ENCODE results near the gene PCSK4.

PCSK4 gene

DNA sequence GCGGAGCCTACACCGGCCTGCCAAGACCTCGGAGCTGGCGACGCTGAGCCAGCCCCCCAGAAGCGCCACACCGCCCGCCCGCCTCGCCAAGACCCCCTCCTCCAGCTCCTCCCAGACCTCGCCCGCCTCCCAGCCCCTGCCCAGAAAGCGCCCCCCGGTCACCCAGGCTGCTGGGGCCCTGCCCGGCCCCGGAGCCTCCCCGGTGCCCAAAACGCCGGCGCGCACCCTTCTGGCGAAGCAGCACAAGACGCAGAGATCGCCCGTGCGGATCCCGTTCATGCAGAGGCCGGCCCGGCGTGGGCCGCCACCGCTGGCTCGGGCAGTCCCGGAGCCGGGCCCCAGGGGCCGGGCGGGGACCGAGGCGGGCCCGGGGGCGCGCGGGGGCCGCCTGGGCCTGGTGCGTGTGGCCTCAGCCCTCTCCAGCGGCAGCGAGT lies 21.3 kb downstream of the PCSK4 start:
- TF ChIP-seq CTCF (IDR thresholded peaks at IDR 0.05; ENCODE audit: extremely low read depth, insufficient read depth, missing control alignments) = peak; percentile 31
- in situ Hi-C loops (cut with MboI; ENCODE audit: low pct_unique_long_range_greater_than_20kb, low sequenced_read_pairs, unreplicated experiment) = no loop called here
- DNase-seq (ENCODE audit: low spot score) = no peak

DNA sequence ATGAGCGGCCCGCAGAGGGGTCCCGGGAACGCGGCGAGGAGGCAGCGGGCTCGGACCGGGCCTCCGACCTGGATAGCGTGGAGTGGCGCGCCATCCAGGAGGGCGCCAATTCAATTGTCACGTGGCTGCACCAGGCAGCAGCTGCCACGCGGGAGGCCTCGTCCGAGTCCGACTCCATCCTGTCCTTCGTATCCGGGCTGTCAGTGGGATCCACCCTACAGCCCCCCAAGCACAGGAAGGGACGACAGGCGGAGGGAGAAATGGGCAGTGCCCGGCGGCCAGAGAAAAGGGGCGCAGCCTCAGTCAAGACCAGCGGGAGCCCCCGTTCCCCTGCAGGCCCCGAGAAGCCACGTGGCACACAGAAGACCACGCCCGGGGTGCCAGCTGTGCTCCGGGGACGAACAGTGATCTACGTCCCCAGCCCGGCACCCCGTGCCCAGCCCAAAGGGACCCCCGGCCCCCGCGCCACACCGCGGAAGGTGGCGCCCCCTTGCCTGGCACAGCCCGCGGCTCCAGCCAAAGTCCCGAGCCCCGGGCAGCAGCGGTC lies 21.8 kb downstream of the PCSK4 start:
- no peak for TF ChIP-seq CTCF (IDR thresholded peaks at IDR 0.05; ENCODE audit: extremely low read depth, insufficient read depth, missing control alignments)
- DNase-seq (ENCODE audit: low spot score) = no peak
- in situ Hi-C loops (cut with MboI; ENCODE audit: low pct_unique_long_range_greater_than_20kb, low sequenced_read_pairs, unreplicated experiment) = no loop called here

GRCh38 chr19:1467490-1468273 lies 22.5 kb downstream of the PCSK4 start:
- no peak for TF ChIP-seq CTCF (IDR thresholded peaks at IDR 0.05; ENCODE audit: extremely low read depth, insufficient read depth, missing control alignments)
- no peak for DNase-seq (ENCODE audit: low spot score)
- in situ Hi-C loops (cut with MboI; ENCODE audit: low pct_unique_long_range_greater_than_20kb, low sequenced_read_pairs, unreplicated experiment) = no loop called here

DNA sequence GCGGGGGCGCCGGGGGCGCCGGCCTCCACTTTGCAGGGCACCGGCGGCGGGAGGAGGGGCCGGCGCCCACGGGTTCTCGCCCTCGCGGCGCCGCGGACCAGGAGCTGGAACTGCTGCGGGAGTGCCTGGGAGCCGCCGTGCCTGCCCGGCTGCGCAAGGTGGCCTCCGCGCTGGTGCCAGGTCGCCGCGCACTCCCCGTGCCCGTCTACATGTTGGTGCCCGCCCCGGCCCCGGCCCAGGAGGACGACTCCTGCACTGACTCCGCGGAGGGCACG lies 23.0 kb downstream of the PCSK4 start:
- no peak for TF ChIP-seq CTCF (IDR thresholded peaks at IDR 0.05; ENCODE audit: extremely low read depth, insufficient read depth, missing control alignments)
- in situ Hi-C loops (cut with MboI; ENCODE audit: low pct_unique_long_range_greater_than_20kb, low sequenced_read_pairs, unreplicated experiment) = no loop called here
- no peak for DNase-seq (ENCODE audit: low spot score)

DNA sequence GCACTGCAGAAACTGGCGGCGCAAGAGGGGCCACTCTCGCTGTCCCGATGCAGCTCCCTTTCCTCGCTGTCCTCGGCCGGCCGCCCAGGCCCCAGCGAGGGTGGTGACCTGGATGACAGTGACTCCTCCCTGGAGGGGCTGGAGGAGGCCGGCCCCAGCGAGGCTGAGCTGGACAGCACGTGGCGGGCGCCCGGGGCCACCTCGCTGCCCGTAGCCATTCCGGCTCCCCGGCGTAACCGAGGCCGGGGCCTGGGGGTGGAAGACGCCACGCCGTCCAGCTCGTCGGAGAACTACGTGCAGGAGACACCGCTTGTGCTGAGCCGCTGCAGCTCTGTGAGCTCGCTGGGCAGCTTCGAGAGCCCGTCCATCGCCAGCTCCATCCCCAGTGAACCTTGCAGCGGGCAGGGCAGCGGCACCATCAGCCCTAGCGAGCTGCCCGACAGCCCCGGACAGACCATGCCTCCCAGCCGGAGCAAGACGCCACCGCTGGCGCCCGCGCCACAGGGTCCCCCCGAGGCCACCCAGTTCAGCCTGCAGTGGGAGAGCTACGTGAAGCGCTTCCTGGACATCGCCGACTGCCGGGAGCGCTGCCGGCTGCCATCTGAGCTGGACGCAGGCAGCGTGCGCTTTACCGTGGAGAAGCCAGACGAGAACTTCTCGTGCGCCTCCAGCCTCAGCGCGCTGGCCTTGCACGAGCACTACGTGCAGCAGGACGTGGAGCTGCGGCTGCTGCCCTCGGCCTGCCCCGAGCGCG lies 23.5 kb downstream of the PCSK4 start:
- in situ Hi-C loops (cut with MboI; ENCODE audit: low pct_unique_long_range_greater_than_20kb, low sequenced_read_pairs, unreplicated experiment) = no loop called here
- no peak for TF ChIP-seq CTCF (IDR thresholded peaks at IDR 0.05; ENCODE audit: extremely low read depth, insufficient read depth, missing control alignments)
- DNase-seq (ENCODE audit: low spot score) = no peak

DNA sequence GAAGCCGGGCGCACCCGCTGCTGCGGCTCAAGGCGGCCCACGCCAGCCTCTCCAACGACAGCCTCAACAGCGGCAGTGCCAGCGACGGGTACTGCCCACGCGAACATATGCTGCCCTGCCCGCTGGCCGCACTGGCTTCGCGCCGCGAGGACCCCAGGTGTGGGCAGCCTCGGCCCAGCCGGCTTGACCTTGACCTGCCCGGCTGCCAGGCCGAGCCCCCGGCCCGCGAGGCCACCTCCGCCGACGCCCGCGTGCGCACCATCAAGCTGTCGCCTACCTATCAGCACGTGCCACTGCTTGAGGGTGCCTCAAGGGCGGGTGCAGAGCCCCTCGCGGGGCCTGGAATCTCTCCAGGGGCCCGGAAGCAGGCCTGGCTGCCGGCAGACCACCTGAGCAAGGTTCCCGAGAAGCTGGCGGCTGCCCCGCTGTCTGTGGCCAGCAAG lies 24.1 kb downstream of the PCSK4 start:
- no peak for TF ChIP-seq CTCF (IDR thresholded peaks at IDR 0.05; ENCODE audit: extremely low read depth, insufficient read depth, missing control alignments)
- in situ Hi-C loops (cut with MboI; ENCODE audit: low pct_unique_long_range_greater_than_20kb, low sequenced_read_pairs, unreplicated experiment) = no loop called here
- DNase-seq (ENCODE audit: low spot score) = no peak
